NCI-H748 treated with DMSO at 0.1 percent for 48 hours (cell line): Measurements from ENCODE around the gene RNF126.
"Not testable (repeated sequence)": the region's sequence is repeated elsewhere in the genome, so short reads cannot be mapped to it uniquely, and the experiment has no call there.

Source experiments
- DNase-seq: peaks from one replicate; lab custom pipeline; 2025; lab: John Stamatoyannopoulos, UW

Gene RNF126

DNA sequence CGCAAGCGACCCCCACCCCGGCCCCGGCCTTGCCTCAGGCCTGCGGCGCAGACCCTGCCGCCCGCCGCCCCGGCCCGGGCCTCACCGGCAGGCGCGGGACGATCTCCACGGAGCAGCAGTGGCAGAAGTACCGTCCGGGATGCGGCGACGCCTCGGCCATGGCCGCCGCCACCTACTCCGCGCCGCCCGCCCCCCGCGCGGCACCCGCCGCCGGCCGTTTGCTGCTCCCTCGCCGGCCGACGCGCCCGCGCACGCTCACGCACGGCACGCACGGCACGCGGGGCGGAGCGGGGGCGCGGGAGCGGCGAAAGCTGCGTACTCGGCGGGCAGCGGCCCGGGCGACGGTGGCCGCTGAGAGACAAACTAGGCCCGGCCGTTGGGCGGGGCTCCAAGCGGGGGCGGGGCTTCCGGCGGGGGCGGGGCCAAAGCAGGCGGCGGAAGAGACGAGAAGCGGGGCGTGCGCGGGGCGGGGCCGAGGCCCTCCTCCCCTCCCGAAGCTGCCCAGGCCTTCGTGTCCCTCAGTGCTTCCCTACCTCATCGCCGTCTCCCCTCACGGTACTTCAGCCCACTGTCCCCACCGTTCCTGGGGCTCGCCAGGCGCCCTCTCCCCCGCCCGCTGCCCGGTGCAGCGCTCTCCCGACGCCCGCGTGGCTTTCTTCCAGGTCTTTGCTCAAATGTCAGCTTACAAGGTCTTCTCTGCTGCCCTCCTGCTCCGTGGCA is at the start of gene RNF126:
Gene RNF126 (minus strand): TSS at position 253 of the 720 bp plus-strand sequence. CDS start 93 bp downstream, at position 160.
- DNase-seq: peak; percentile 59

- no peak for DNase-seq
These were observed 48.2 kb upstream of the RNF126 start for GRCh38 chr19:711254-711653.

GRCh38 chr19:710767-711166 is 47.8 kb upstream of the RNF126 start:
- DNase-seq: no peak

- no peak for DNase-seq
These were observed 47.1 kb upstream of the RNF126 start for GRCh38 chr19:709965-710571.

GRCh38 chr19:709196-709964 is 46.4 kb upstream of the RNF126 start:
- DNase-seq: no peak

- no peak for DNase-seq
These were observed 45.4 kb upstream of the RNF126 start, which contains the start of gene PALM for GRCh38 chr19:708154-709143. Gene PALM (plus strand): TSS chr19:708935. CDS start chr19:709147, 212 bp downstream.

DNA sequence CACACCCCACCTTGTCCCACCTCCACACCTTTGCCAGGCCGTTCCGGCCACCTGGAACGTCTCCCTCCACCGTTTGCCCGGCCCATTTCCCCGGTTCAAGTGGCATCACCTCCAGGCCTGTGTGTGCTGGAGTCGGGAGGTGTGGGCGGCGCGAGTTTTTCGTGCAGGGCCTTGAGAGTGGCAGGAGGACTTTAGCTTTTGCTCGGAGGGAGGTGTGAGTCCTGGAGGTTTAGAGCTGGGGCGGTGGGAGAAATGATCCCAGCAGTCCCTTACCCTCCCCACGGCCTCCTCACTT is 41.4 kb upstream of the RNF126 start:
- DNase-seq: no peak

DNA sequence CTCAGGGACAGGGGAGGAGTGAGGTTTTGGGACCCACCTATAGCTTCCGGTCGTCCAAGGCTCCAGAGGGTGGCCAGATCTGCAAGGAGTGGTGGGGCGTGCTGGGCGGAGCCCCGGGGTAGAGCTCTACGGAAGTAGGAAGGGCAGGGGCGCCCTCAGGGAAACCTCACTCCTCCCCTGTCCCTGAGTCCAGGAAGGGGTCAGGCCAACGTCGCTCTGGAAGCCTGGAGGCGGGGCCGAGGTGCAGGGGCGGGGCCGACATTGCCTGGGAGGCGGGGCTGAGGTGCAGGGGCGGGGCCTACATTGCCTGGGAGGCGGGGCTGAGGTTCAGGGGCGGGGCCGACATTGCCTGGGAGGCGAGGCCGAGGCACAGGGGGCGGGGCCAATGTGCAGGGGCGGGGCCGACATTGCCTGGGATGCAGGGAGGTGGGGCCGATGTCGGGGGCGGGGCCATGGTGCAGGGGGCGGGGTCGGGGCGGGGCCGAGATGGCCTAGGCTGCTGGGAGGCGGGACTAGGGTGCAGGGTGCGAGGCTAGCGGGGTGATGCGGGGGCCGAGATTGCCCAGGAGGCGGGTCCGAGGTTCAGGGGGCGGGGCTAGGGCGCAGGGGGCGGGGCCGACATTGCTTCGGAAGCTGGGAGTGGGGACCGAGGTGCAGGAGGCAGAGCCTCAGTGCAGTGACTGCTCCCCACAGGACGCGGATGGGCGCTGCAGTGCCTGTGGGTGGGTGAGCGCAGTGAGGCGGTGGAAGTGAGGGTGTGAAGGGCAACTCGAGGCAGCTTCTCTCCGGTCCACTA is 40.8 kb upstream of the RNF126 start:
- no peak for DNase-seq

GRCh38 chr19:703329-703650 is 40.3 kb upstream of the RNF126 start:
- DNase-seq: no peak

DNA sequence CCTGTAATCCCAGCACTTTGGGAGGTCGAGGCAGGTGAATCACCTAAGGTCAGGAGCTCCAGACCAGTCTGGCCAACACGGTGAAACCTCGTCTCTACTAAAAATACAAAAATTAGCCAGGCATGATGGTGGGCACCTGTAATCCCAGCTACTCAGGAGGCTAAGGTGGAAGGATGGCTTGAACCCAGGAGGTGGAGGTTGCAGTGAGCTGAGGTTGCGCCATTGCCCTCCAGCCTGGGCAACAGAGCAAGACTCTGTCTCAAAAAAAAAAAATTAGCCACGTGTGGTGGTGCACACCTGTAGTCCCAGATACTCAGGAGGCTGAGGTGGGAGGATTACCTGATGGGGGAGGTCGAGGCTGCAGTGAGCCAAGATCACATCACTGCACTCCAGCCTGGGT is 39.8 kb upstream of the RNF126 start:
- DNase-seq: not testable (repeated sequence)

GRCh38 chr19:699885-700284 is 36.9 kb upstream of the RNF126 start:
- not testable (repeated sequence) for DNase-seq

GRCh38 chr19:698529-698928 is 35.5 kb upstream of the RNF126 start:
- DNase-seq: not testable (repeated sequence)

DNA sequence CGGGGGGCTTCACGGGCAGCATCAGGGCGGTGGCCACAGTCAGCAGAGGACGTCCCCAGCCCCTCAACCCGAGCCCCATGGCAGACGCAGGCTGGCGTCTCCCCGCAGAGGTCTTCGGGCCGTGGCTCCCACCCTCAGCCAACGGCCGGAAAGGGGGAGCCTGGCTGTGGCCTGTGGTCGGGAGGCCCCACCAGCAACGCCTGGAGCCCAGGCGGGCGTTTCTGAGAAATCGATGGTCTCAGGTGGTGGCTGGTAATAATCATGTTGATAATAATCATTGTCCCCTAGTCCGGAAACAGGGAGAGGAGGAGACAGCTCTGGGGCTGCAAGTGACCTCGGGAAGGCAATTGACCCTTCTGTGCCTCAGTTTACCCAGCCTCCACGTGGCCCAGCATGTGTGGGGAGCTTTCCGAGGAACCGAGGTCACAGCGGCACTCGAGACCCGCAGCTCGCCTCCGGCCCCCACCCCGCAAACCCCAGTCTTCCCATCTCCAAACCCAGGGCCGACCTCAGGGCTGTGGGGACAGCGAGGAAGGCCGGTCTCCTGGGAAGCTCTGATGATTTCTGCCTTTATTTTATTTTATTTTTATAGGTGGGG is 32.4 kb upstream of the RNF126 start, which contains the start of gene PRSS57:
Gene PRSS57 (minus strand): TSS at position 101 of the 598 bp plus-strand sequence. CDS start 22 bp downstream, at position 79.
- DNase-seq: no peak

- no peak for DNase-seq
These were observed 31.7 kb upstream of the RNF126 start for GRCh38 chr19:694481-695351.

DNA sequence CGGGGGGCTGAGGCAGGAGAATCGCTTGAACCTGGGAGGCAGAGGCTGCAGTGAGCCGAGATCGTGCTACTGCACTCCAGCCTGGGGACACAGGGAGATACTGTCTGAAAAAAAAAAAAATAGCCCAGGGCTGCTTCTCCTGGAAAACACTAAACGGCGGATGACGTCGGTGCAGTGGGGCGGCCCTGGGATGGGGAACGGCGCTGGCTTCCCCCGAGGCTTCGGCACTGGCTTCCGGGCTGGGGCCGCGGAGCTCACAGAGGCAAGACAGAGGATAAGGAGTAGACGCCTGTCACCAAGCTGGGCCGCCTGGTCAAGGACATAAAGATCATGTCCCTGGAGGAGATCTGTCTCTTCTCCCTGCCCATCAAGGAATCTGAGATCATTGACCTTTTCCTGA is 27.2 kb upstream of the RNF126 start:
- DNase-seq: no peak

- no peak for DNase-seq
These were observed 26.0 kb upstream of the RNF126 start for GRCh38 chr19:688992-689391.

DNA sequence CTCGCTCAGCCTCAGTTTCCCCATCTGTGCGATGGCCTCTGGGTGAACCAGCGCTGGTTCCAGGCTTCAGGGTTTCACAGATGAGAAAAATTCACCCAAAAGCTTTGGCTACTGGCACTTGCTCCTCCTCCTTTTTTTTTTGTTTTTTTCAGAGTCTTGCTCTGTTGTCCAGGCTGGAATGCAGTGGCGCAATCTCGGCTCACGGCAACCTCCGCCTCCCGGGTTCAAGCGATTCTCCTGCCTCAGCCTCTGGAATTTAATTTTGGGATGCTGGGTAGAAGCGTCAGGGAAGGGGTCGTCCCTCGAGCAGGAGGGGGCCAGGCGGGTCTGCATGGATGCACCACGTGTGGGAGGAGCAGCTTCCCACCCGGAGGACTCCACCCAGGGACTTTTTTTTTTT is 25.2 kb upstream of the RNF126 start:
- no peak for DNase-seq

GRCh38 chr19:687569-688166 is 24.7 kb upstream of the RNF126 start:
- no peak for DNase-seq

GRCh38 chr19:686589-687297 is 23.7 kb upstream of the RNF126 start:
- DNase-seq: no peak
